Measurements from ENCODE around the gene ZNF341.

GRCh38 chr20:33751775-33752174 is 20.0 kb downstream of the ZNF341 start:
- TF ChIP-seq CTCF (IDR thresholded peaks at IDR 0.05) = no peak
- no peak for TF ChIP-seq POLR2AphosphoS5 (IDR thresholded peaks at IDR 0.05; ENCODE audit: insufficient read depth in 1 of 2, low read depth in 1 of 2)
- no peak for TF ChIP-seq POLR2A (IDR thresholded peaks at IDR 0.05)
